ENCODE measurements around the gene PIAS1. TPM values are rescaled to one million over a fixed set of nuclear protein-coding genes. Genes with fewer than 3 reads are reported as not detected.

PIAS1 gene
- total RNA-seq, 2 experiments from 2014 or later, result 44.1 to 59.0 TPM

DNA sequence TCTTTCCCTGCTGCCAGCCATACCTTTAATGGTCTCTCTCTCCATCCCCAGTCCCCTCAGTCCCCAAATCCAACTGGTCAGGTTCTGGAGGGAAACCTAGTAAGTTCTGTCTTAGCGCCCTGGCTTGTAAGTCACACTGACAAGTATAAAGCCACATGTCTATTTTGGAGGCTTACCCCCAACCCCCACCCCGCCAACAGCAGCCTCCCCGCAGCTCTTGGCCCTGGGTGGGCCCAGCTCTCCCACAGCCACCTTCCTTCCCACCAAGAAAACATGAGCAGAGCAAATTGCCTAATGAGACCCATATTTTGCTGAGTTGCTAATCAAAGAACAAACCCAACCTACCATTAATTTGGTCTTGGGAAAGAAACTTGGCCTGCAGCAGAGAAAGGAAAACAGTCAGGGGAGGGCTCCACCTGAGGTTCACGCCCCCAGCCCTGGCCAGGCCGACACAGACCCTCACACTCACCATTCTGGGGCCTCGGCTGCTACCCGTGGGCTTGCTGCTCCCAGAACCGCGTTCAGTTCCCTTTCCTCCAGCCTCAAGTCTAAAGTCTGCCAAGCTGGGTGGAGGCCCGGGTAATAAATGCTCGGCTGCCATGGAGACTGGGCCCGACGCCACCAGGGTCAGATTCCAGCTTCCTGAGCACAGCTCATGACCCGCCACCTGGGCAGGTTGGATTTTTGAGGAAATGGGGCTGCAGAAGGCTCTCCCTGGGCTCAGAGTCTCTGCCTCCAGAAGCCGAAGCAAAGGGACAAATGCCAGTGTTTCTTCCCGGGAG, 150.9 kb downstream of the PIAS1 start, which contains the start of gene CALML4:
Gene CALML4 (minus strand): TSS at position 557 of the 782 bp plus-strand sequence. CDS start 85 bp downstream, at position 472.
- H3K4me2 ChIP-seq (ENCODE audit: low read length), result no peak within 1 kb of the TSS
- H3K27ac ChIP-seq (ENCODE audit: low read depth, low read length, poor library complexity, severe bottlenecking), result no peak within 1 kb of the TSS
- peaks cover 43% of the 10 kb centered on the region for H3K4me1 ChIP-seq (ENCODE audit: insufficient read depth, low read length, poor library complexity, severe bottlenecking)
- BruUV-seq (replicated peaks), result no TSS peak
- H4K20me1 ChIP-seq (ENCODE audit: insufficient read depth, low read length), result no peaks in the 10 kb centered on the region
- POLR2A ChIA-PET, result no interaction called here
- H3K36me3 ChIP-seq (ENCODE audit: insufficient read depth, low read length), result peaks cover 48% of the 10 kb centered on the region
- CTCF ChIA-PET (ENCODE audit: unreplicated experiment), result interaction anchor here (0.7 kb wide), 1 partner anchor 10 kb away, joined by 5 read pairs; no protein-coding TSS in a partner anchor
- H3K4me3 ChIP-seq (ENCODE audit: low read depth, low read length, poor library complexity, severe bottlenecking), result no peak within 1 kb of the TSS
- no peak for DNase-seq (ENCODE audit: low spot score)
- H2AFZ ChIP-seq (ENCODE audit: low read length), result no peak within 1 kb of the TSS
- H3K9me3 ChIP-seq (ENCODE audit: low read length), result no peaks in the 10 kb centered on the region
- peaks cover 30% of the 10 kb centered on the region; the same call in 1 of the 2 replicates for H3K79me2 ChIP-seq (ENCODE audit: insufficient read depth, low read depth, low read length)
- TF ChIP-seq EZH2phosphoT487 (IDR thresholded peaks at IDR 0.05; ENCODE audit: borderline replicate concordance, low read depth, low read length), result no peak
- TF ChIP-seq CTCF (conservative IDR thresholded peaks at IDR 0.05; ENCODE audit: low read length), result no peak
- no peaks in the 10 kb centered on the region for H3K9me2 ChIP-seq (ENCODE audit: insufficient read depth, low read length)
- intact Hi-C loops (cut with micrococcal nuclease; ENCODE audit: unreplicated experiment), result no loop called here

- Histone ChIP-seq H4K20me1 (ENCODE audit: insufficient read depth, low read length) (no peaks in the 10 kb centered on the region), H3K79me2 (ENCODE audit: insufficient read depth, low read depth, low read length) (peaks cover 30% of the 10 kb centered on the region; the same call in 1 of the 2 replicates), H3K27ac (ENCODE audit: low read depth, low read length, poor library complexity, severe bottlenecking) (no peak overlapping the region), H3K36me3 (ENCODE audit: insufficient read depth, low read length) (peaks cover 48% of the 10 kb centered on the region), H3K9me2 (ENCODE audit: insufficient read depth, low read length) (no peaks in the 10 kb centered on the region), H3K4me2 (ENCODE audit: low read length) (no peak overlapping the region), H3K9me3 (ENCODE audit: low read length) (no peaks in the 10 kb centered on the region), H3K4me1 (ENCODE audit: insufficient read depth, low read length, poor library complexity, severe bottlenecking) (peaks cover 49% of the 10 kb centered on the region), H3K4me3 (ENCODE audit: low read depth, low read length, poor library complexity, severe bottlenecking) (no peak overlapping the region), H2AFZ (ENCODE audit: low read length) (no peak overlapping the region)
- no peak for TF ChIP-seq CTCF (conservative IDR thresholded peaks at IDR 0.05; ENCODE audit: low read length)
- no peak for TF ChIP-seq EZH2phosphoT487 (IDR thresholded peaks at IDR 0.05; ENCODE audit: borderline replicate concordance, low read depth, low read length)
- intact Hi-C loops (cut with micrococcal nuclease; ENCODE audit: unreplicated experiment), result no loop called here
- CTCF ChIA-PET (ENCODE audit: unreplicated experiment), result no interaction called here
- BruUV-seq (replicated peaks), result no TSS peak
- POLR2A ChIA-PET, result no interaction called here
- DNase-seq (ENCODE audit: low spot score), result no peak
Observed at GRCh38 chr15:68205558-68205944, 151.4 kb downstream of the PIAS1 start.

- Histone ChIP-seq H3K4me1 (ENCODE audit: insufficient read depth, low read length, poor library complexity, severe bottlenecking) (peaks cover 54% of the 10 kb centered on the region), H3K4me3 (ENCODE audit: low read depth, low read length, poor library complexity, severe bottlenecking) (no peak overlapping the region), H3K4me2 (ENCODE audit: low read length) (no peak overlapping the region), H3K9me3 (ENCODE audit: low read length) (no peaks in the 10 kb centered on the region), H3K9me2 (ENCODE audit: insufficient read depth, low read length) (no peaks in the 10 kb centered on the region), H4K20me1 (ENCODE audit: insufficient read depth, low read length) (no peaks in the 10 kb centered on the region), H2AFZ (ENCODE audit: low read length) (no peak overlapping the region), H3K27ac (ENCODE audit: low read depth, low read length, poor library complexity, severe bottlenecking) (no peak overlapping the region), H3K36me3 (ENCODE audit: insufficient read depth, low read length) (peaks cover 50% of the 10 kb centered on the region), H3K79me2 (ENCODE audit: insufficient read depth, low read depth, low read length) (peaks cover 30% of the 10 kb centered on the region; the same call in 1 of the 2 replicates)
- no TSS peak for BruUV-seq (replicated peaks)
- POLR2A ChIA-PET, result no interaction called here
- no peak for DNase-seq (ENCODE audit: low spot score)
- intact Hi-C loops (cut with micrococcal nuclease; ENCODE audit: unreplicated experiment), result no loop called here
- TF ChIP-seq EZH2phosphoT487 (IDR thresholded peaks at IDR 0.05; ENCODE audit: borderline replicate concordance, low read depth, low read length) (no peak), CTCF (conservative IDR thresholded peaks at IDR 0.05; ENCODE audit: low read length) (no peak)
- CTCF ChIA-PET (ENCODE audit: unreplicated experiment), result no interaction called here
Observed at GRCh38 chr15:68205954-68206539, 151.9 kb downstream of the PIAS1 start.
